Right cardiac atrium (tissue), 5 donors: ENCODE measurements around the gene NUPR1. TPM values are rescaled to one million over a fixed set of nuclear protein-coding genes. Genes with fewer than 3 reads are reported as not detected.

Experiments
- ATAC-seq, 2 donors: fragments of 200-7000 bp; cut with Tn5 transposase; one replicate each; pipeline versions ENCODE4 v1.8.0 to v1.9.1; 2020; ENCODE audit warnings: moderate library complexity in 2 of 2, mild to moderate bottlenecking in 1 of 2
- DNase-seq, 3 donors: peaks; one replicate each; pipeline ENCODE4 v3.0.0-alpha.2; 2020
- H3K27ac ChIP-seq: one replicate; pipeline ENCODE4 v1.5.1; 2013; ENCODE audit warnings: mild to moderate bottlenecking, low read length, control low read depth, moderate library complexity
- H3K27me3 ChIP-seq: one replicate; pipeline ENCODE4 v1.6.1; 2013; ENCODE audit not compliant: control insufficient read depth, insufficient read depth
- H3K4me1 ChIP-seq: one replicate; pipeline ENCODE4 v1.6.1; 2013; ENCODE audit warnings: low read length; ENCODE audit not compliant: control insufficient read depth, insufficient read depth
- H3K4me3 ChIP-seq: one replicate; pipeline ENCODE4 v1.5.1; 2013; ENCODE audit warnings: low read length, control low read depth
- H3K9me3 ChIP-seq: one replicate; pipeline ENCODE4 v1.6.1; 2013; ENCODE audit warnings: low read length; ENCODE audit not compliant: control insufficient read depth
- WGBS: extraction: QIAGEN DNeasy Blood & Tissue Kit; methylation state at CpG from one replicate; pipeline ENCODE4 v1.1.7; 2013; 5-methylcytosine and 5-hydroxymethylcytosine counted together
- intact Hi-C, 4 donors: fragments of 100-400 bp; cut with DNase I; formaldehyde crosslinking; loops; one replicate each; pipeline versions ENCODE4 v1.11.0 to v1.14.0; 2022 to 2023
- long read RNA-seq, 4 donors: library from polyadenylated mRNA; unstranded; transcript quantifications; one replicate each; pipeline ENCODE4 v2.0.0, GENCODE V29; 2020 to 2021
- polyA plus RNA-seq: library from polyadenylated mRNA; stranded (reverse); fragments of 200-250 nt; gene quantifications from one replicate; pipeline ENCODE4 v1.2.3, GENCODE V29; 2013
- total RNA-seq, 4 donors: library from RNA; stranded (reverse); fragmentation: NEBNext Ultra II Directional; extraction: Animal tissue kit (Norgen Biotek cat#: 25700); gene quantifications; one replicate each; pipeline ENCODE4 v1.2.1, GENCODE V29; 2021
- donor health status: healthy with polysubstance abuse.
- donor health status: DM: no; HTN: yes; CAD: no.
- donor health status: DM: no; HTN: no; CAD: no.
- donor health status: DM: no; HTN: yes; CAD: no; lungs with severe emphysema.
- donor health status: DM: yes; HTN: yes; CAD: no.

The NUPR1 gene, protein sequence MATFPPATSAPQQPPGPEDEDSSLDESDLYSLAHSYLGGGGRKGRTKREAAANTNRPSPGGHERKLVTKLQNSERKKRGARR
- total RNA-seq (10 to 100 TPM; 63.7 to 69.8 (median 66.3) TPM), polyA plus RNA-seq (106 TPM)
- long read RNA-seq, donor 1, full-length matches to known transcripts: 43 of 44 reads
- long read RNA-seq, donor 1, partial matches to known transcripts: 0 of 44 reads
- long read RNA-seq, donor 1, other reads (novel, unspliced or antisense): 1 of 44 reads
- long read RNA-seq, donor 2, full-length matches to known transcripts: 42 of 50 reads
- long read RNA-seq, donor 2, partial matches to known transcripts: 3 of 50 reads
- long read RNA-seq, donor 2, other reads (novel, unspliced or antisense): 5 of 50 reads
- long read RNA-seq, donor 3, full-length matches to known transcripts: 23 of 25 reads
- long read RNA-seq, donor 3, partial matches to known transcripts: 0 of 25 reads
- long read RNA-seq, donor 3, other reads (novel, unspliced or antisense): 2 of 25 reads
- long read RNA-seq, donor 4, full-length matches to known transcripts: 34 of 39 reads
- long read RNA-seq, donor 4, partial matches to known transcripts: 3 of 39 reads
- long read RNA-seq, donor 4, other reads (novel, unspliced or antisense): 2 of 39 reads

DNA sequence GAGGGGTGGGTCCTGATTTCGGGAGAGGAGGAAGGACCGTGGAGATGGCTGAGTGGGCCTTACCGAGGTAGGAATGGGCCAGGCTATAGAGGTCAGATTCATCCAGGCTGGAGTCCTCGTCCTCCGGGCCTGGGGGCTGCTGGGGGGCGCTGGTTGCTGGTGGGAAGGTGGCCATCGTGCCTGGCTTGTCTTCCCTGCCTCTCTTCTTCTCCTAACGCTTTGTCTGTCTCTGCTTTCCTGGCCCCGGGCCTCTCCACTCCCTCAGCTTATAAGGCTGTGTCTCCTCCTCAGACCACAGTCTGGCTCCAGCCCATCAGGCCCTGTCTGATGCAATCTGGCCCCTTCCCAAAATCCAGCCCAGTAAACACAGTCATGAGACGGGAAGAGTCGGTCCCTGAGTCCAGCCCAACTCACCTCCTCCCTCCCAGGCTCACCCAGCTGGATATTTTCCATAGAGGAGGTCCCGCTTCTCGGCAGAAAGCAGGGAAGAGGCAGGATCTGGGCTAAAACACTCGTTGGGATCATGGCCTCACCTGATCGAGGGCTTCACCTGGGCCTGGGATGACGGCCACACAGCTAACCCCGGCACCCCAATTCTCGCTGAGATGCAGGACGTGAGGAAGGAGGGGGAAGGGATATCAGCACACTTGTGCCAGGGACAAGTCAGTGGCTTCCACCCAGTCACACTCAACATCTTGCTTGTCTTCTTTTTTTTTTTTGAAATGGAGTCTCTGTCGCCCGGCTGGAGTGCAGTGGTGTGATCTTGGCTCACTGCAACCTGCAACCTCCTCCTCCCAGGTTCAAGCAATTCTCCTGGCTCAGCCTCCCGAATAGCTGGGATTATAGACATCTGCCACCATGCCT, at the start of gene NUPR1:
Gene NUPR1, minus strand, starts transcription at position 242 of the 864 bp plus-strand sequence. Its CDS starts 67 bp downstream, at position 175.
- peak; percentile 98 to 99 for ATAC-seq
- Histone ChIP-seq H3K27ac (peak within 1 kb of the TSS; percentile 96), H3K27me3 (no peaks in the 10 kb centered on the region), H3K9me3 (no peaks in the 10 kb centered on the region), H3K4me3 (peak within 1 kb of the TSS; percentile 53), H3K4me1 (peaks cover 14% of the 10 kb centered on the region)
- intact Hi-C loops: no loop called here
- 13% methylated on average over 22 of the region's 22 CpGs for WGBS
- DNase-seq: peak; percentile 95 to 97 (median 96)

DNA sequence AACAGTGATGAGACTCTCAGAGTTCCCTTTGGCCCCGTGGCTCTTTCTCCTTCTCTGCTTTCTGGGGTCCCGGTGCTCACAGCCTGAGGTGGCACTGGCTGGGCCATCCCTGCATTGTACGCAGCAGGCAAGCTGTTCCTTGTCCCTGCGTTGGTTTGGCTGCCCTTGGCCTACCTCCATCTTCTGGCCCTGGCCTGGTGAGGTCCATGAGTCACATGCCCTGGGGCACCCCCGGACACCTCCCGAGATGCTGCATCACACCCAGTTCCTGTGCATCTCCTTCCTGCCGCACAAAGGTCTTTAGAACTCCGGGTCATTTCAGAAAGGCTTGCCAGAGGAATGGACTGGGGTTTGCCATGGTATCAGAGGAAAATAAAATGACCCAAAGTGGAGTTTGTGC, 48.6 kb upstream of the NUPR1 start:
- no peaks in the 10 kb centered on the region for H3K9me3 ChIP-seq
- ATAC-seq (no peak), DNase-seq (no peak)
- no peak overlapping the region for H3K27ac ChIP-seq
- H3K4me3 ChIP-seq: no peak overlapping the region
- intact Hi-C loops: no loop called here
- H3K27me3 ChIP-seq: no peaks in the 10 kb centered on the region
- 82% methylated on average over 8 of the region's 8 CpGs for WGBS
- H3K4me1 ChIP-seq: no peaks in the 10 kb centered on the region

DNA sequence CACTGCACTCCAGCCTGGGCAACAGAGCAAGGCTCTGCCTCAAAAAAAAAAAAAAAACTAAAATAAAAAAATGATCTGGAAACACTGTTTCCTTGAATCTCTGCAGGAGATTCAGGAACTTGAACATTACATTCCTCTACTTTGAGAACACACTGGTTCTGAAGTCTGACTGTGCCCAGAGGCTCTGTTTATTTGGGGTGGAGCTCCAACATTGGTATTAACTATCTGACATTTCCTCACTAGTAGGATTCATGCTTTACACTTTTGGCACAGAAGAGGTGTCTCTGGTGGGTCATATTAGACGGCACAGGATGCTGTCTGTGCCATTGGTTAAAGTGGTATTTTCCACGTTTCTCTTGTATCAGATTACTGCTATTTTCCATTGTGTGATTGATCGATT, 47.7 kb upstream of the NUPR1 start:
- ATAC-seq (no peak), DNase-seq (no peak)
- Histone ChIP-seq H3K4me3 (no peak overlapping the region), H3K4me1 (no peaks in the 10 kb centered on the region), H3K27ac (no peak overlapping the region), H3K9me3 (no peaks in the 10 kb centered on the region), H3K27me3 (no peaks in the 10 kb centered on the region)
- WGBS: 86% methylated on average over 3 of the region's 3 CpGs
- intact Hi-C loops: no loop called here

DNA sequence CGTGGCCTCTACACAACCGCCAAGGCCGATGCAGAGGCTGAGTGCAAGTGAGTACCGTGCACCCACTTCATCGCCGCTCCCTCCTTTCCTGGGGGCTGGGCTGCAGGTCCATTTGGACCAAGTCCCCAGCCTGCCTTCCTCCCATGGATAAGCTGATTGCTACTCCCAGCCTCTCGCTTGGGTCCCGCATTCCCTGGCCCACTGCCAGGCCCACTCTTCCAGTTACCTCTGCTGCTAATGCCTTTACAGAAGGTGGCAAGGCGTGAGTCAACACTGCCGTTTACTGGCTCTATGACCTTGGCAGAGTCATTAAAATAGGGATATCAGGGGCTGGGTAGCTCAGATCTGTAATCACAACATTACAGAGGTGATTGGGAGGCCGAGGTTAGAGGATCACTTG, 46.9 kb upstream of the NUPR1 start:
- Histone ChIP-seq H3K4me1 (no peaks in the 10 kb centered on the region), H3K9me3 (no peaks in the 10 kb centered on the region), H3K27ac (no peak overlapping the region), H3K27me3 (no peaks in the 10 kb centered on the region), H3K4me3 (no peak overlapping the region)
- intact Hi-C loops: no loop called here
- DNase-seq (peak in 2 of 3 donors; percentile 70 to 73), ATAC-seq (no peak)
- 67% methylated on average over 11 of the region's 11 CpGs for WGBS

DNA sequence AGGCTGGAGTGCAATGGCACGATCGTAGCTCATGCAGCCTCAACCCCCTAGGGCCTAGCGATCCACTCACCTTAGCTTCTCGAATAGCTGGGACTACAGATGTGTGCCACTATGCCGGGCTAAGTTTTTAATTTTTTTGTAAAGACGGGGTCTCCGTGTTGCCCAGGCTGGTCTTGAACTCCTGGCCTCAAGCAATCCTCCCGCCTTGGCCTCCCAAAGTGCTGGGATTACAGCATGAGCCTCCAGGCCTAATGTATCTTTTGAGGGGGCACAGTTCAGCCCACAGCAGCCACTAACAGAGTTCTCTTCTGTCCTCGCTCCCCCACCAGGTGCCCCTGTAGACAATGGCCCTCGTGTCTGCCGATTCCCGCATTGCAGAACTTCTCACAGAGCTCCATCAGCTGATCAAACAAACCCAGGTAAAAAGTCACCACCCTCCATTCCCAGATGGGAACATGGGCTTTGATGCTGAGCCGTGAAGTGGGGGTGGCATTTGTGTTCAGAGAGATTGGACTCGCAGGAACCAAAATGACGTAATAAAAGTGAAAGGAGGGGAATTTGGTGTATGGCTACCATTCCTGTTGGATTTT, 42.0 kb upstream of the NUPR1 start:
- H3K9me3 ChIP-seq: no peaks in the 10 kb centered on the region
- intact Hi-C loops: no loop called here
- no peak for ATAC-seq
- 98% methylated on average over 15 of the region's 15 CpGs for WGBS
- no peak overlapping the region for H3K27ac ChIP-seq
- no peaks in the 10 kb centered on the region for H3K27me3 ChIP-seq
- no peak for DNase-seq
- H3K4me1 ChIP-seq: no peaks in the 10 kb centered on the region
- H3K4me3 ChIP-seq: no peak overlapping the region

DNA sequence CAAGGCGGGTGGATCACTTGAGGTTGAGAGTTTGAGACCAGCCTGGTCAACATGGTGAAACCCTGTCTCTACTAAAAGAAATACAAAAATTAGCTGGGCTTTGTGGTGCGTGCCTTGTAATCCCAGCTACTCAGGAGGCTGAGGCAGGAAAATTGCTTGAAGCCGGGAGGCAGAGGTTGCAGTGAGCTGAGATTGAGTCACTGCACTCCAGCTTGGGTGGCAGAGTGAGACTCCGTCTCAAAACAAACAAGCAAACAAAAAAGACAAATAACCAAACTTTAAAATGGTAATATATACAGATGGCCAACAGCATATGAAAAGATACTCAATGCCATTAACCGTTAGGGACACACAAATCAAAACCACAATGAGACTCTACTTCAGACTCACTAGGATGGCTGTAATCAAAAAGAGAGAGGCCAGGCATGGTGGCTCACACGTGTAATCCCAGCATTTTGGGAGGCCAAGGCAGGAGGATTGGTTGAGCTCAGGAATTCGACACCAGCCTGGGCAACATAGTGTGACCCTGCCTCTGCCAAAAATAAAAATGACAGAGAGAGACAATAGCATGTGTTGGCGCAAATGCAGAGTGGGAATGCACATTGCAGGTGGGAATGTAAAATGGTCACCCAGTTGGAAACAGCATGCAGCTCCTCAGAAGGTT, 36.8 kb upstream of the NUPR1 start:
- no peak for ATAC-seq
- Histone ChIP-seq H3K27me3 (no peaks in the 10 kb centered on the region), H3K27ac (no peak overlapping the region), H3K4me1 (peaks cover 14% of the 10 kb centered on the region), H3K4me3 (no peak overlapping the region), H3K9me3 (no peaks in the 10 kb centered on the region)
- DNase-seq: no peak
- intact Hi-C loops: no loop called here
- WGBS: 95% methylated on average over 8 of the region's 8 CpGs

DNA sequence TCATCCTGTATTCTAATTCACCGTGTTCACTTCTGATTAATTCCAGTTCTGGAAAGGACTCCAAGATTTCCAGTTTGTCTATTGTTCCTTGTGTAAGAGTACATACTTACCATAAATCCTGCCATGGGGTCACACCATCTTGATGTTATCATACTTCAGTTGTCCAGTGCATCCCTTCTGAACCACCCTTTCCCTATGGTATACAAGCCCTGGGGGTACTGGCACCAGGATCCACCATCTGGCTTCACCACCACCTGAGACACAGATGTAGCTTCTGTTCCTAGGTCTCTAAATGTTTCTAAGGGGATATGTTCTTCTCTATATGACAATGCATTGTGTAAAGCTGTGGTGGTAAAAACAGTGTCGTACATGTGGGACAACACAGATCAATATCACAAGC, 36.2 kb upstream of the NUPR1 start:
- Histone ChIP-seq H3K9me3 (no peaks in the 10 kb centered on the region), H3K27ac (no peak overlapping the region), H3K4me3 (no peak overlapping the region), H3K27me3 (no peaks in the 10 kb centered on the region), H3K4me1 (peaks cover 14% of the 10 kb centered on the region)
- no peak for ATAC-seq
- no peak for DNase-seq
- 93% methylated on average over 2 of the region's 2 CpGs for WGBS
- intact Hi-C loops: no loop called here

DNA sequence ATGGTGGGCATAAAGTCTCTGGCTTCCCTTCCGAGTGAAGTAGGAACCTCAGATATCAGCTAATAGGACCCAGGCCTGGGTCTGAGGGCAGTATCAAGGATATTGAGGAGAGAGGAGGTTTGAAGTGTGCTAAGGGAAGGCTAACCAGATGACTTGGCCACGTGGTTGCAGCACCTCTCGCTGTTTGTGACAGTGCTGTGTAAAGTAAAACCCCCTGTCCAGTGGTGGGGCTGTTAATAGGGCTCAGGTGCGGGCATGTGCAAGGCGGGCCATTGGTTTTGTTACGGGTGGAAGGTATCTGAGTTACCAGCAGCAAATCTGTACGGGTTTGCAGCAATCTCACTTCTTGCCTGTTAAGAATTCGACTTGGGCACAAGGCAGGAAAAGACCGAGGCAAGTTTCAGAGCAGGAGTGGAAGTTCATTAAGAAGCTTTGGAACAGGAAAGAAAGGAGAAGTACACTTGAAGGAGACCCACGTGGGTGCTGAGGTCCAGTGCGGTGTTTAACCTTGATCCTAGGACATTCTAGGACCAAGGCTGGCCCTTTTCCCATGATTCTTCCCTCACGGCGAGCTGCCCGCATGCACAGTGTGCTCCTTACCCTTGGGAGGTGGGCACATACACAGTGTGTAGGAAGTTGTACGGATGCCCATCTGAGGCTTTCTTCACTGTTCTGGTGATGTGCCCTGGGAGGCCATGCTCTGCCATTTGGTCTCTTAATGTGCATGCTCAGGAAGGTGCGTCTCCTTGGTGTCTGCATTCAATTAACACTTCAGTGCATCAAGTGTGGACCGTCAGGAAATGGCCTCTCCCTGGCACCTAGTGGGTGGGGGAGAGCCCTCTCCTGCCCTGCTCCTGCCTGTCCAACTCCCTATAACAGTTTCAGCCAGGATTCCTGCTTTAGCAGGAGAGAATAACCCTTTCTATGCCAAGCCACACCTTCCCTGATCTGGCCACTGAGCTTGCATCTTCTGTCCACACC, 35.3 kb upstream of the NUPR1 start:
- DNase-seq (no peak), ATAC-seq (peak; percentile 5 to 16)
- Histone ChIP-seq H3K27me3 (no peaks in the 10 kb centered on the region), H3K27ac (no peak overlapping the region), H3K9me3 (no peaks in the 10 kb centered on the region), H3K4me3 (no peak overlapping the region), H3K4me1 (peaks cover 14% of the 10 kb centered on the region)
- intact Hi-C loops: no loop called here
- 71% methylated on average over 17 of the region's 17 CpGs for WGBS

DNA sequence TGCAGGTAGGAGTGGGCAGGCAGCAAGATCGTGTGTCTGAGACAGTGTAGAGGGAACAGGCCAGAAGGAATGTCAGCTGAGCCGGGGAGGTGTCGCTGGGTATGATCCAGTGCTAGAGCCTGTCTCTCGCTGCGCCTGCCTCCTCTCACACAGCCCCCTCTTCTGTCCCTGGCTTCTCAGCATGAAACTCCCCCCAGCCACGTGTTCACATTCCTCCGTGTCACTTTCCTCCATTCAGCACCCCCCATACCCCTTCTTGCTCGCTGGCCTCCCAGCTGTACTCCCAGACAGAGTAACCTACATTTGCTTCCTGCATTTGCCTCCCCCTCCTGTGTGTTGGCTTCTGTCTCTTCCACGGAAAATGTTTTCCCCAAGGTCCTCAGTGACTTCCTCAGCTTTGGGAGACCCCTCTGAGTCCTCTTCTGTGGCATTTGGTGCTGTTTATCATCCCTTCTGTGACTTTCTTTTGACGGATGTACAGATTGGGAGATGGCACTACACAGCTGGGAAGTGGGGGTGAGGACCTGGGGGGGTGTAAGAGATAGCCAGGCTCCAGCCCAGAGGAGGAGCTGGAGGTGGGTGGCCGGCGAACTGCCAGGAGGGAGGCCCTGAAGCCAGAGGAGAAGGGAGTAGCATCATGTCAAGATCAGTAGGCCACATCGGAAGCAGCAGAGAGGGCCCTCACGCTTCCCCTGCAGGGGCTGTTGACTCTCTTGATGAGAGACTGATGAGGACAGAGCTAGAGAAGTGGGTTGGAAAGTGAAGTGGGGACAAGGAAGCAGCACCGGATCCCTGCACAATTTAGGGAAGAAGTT, 34.1 kb upstream of the NUPR1 start:
- no peaks in the 10 kb centered on the region for H3K27me3 ChIP-seq
- H3K4me1 ChIP-seq: peaks cover 14% of the 10 kb centered on the region
- DNase-seq: peak; percentile 46 to 84 (median 82)
- H3K4me3 ChIP-seq: no peak overlapping the region
- H3K27ac ChIP-seq: peak overlapping the region; percentile 40
- intact Hi-C loops: no loop called here
- peak; percentile 90 to 92 for ATAC-seq
- H3K9me3 ChIP-seq: no peaks in the 10 kb centered on the region
- WGBS: 33% methylated on average over 15 of the region's 15 CpGs
